Prostate gland (tissue), 2 donors: ENCODE results near the gene TUBD1. TPM values are rescaled to one million over a fixed set of nuclear protein-coding genes. Genes with fewer than 3 reads are reported as not detected.
"Not testable (repeated sequence)": the region's sequence is repeated elsewhere in the genome, so short reads cannot be mapped to it uniquely, and the experiment has no call there.

ENCODE experiments used
- DNase-seq: peaks from one replicate; pipeline ENCODE4 v3.0.0-alpha.2; 2019; ENCODE audit warnings: low spot score
- H3K27ac ChIP-seq, 2 donors: fragments of 200-600 bp; sonication (generic); 2 replicates each; pipeline ENCODE4 v1.5.1; 2017 to 2019
- H3K27me3 ChIP-seq: fragments of 200-600 bp; sonication (generic); replicated peaks from 2 replicates; pipeline ENCODE4 v1.5.1; 2019; ENCODE audit not compliant: insufficient read depth
- H3K36me3 ChIP-seq, 2 donors: fragments of 200-600 bp; sonication (generic); 1 replicate in 1 of 2; 2 replicates in 1 of 2; pipeline versions ENCODE4 v1.5.1 to v1.8.1; 2017 to 2019
- H3K4me1 ChIP-seq: fragments of 200-600 bp; sonication (generic); replicated peaks from 2 replicates; pipeline ENCODE4 v1.5.1; 2019
- H3K4me3 ChIP-seq, 2 donors: fragments of 200-600 bp; sonication (generic); 2 replicates each; pipeline ENCODE4 v1.5.1; 2017 to 2019
- H3K9me3 ChIP-seq: fragments of 200-600 bp; sonication (generic); 2 replicates; pipeline ENCODE4 v1.5.1; 2017
- CTCF ChIP-seq, 4 experiments: fragments of 200-600 bp in 2 of 4; fragments of 450-650 bp in 2 of 4; sonication (generic) in 2 of 4; IDR thresholded peaks; 1 replicate in 3 of 4; 2 replicates in 1 of 4; pipeline ENCODE4 v1.5.1; 2016 to 2019; ENCODE audit warnings: antibody characterized with exemption in 4 of 4, mild to moderate bottlenecking in 2 of 4, moderate library complexity in 2 of 4
- POLR2A ChIP-seq: fragments of 450-650 bp; IDR thresholded peaks from one replicate; pipeline ENCODE4 v1.6.1; 2016; ENCODE audit warnings: antibody characterized with exemption, mild to moderate bottlenecking
- POLR2AphosphoS5 ChIP-seq: sonication (generic); formaldehyde crosslinking; IDR thresholded peaks from one replicate; pipeline ENCODE4 v1.6.1; 2017; ENCODE audit warnings: antibody characterized with exemption
- WGBS: methylation state at CpG from one replicate; pipeline ENCODE4 v1.1.5; 2018; 5-methylcytosine and 5-hydroxymethylcytosine counted together
- intact Hi-C: fragments of 100-400 bp; cut with DNase I; formaldehyde crosslinking; loops from one replicate; pipeline ENCODE4 v1.14.2; 2022
- total RNA-seq, 2 donors: library from RNA; depleted of rRNA; stranded (reverse); fragments of >200 nt; gene quantifications; one replicate each; pipeline ENCODE4 v1.1.0, GENCODE V29; 2016

Gene TUBD1
- total RNA-seq, 2 donors from 2014 or later: 13.3 to 22.5 TPM

GRCh38 chr17:59858932-59859331, 33.8 kb downstream of the TUBD1 start:
- TF ChIP-seq POLR2AphosphoS5 (no peak), CTCF (IDR thresholded peaks at IDR 0.05) (no peak), POLR2A (no peak)
- no peak overlapping the region for H3K4me3 ChIP-seq
- H3K27me3 ChIP-seq: no peaks in the 10 kb centered on the region
- no peak overlapping the region for H3K27ac ChIP-seq
- intact Hi-C loops: no loop called here
- DNase-seq: no peak
- H3K4me1 ChIP-seq: no peaks in the 10 kb centered on the region
- 66% methylated on average over 3 of the region's 3 CpGs for WGBS
- H3K36me3 ChIP-seq: peaks cover 0 to 10% of the 10 kb centered on the region in 2 donors
- H3K9me3 ChIP-seq: no peaks in the 10 kb centered on the region

GRCh38 chr17:59858167-59858816, 34.5 kb downstream of the TUBD1 start:
- intact Hi-C loops: no loop called here
- H3K9me3 ChIP-seq: no peaks in the 10 kb centered on the region
- peaks cover 0 to 10% of the 10 kb centered on the region in 2 donors for H3K36me3 ChIP-seq
- no peak overlapping the region for H3K4me3 ChIP-seq
- WGBS: 83% methylated on average over 5 of the region's 5 CpGs
- H3K27me3 ChIP-seq: no peaks in the 10 kb centered on the region
- no peak overlapping the region for H3K27ac ChIP-seq
- no peak for TF ChIP-seq POLR2AphosphoS5
- TF ChIP-seq POLR2A: no peak
- TF ChIP-seq CTCF (IDR thresholded peaks at IDR 0.05): no peak
- no peak for DNase-seq
- no peaks in the 10 kb centered on the region for H3K4me1 ChIP-seq

- Histone ChIP-seq H3K36me3 (peaks cover 0 to 10% of the 10 kb centered on the region in 2 donors), H3K9me3 (no peaks in the 10 kb centered on the region), H3K27me3 (no peaks in the 10 kb centered on the region), H3K4me3 (no peak overlapping the region), H3K27ac (no peak overlapping the region), H3K4me1 (peaks cover 7% of the 10 kb centered on the region)
- DNase-seq: no peak
- WGBS: 49% methylated on average over 3 of the region's 3 CpGs
- TF ChIP-seq POLR2A (no peak), CTCF (IDR thresholded peaks at IDR 0.05) (no peak), POLR2AphosphoS5 (no peak)
- intact Hi-C loops: no loop called here
These were observed 35.6 kb downstream of the TUBD1 start for GRCh38 chr17:59856859-59857794.

GRCh38 chr17:59853919-59854729, 38.6 kb downstream of the TUBD1 start:
- H3K36me3 ChIP-seq, H3K9me3 ChIP-seq, H3K27me3 ChIP-seq, H3K4me3 ChIP-seq, intact Hi-C loops, DNase-seq: not testable (repeated sequence)
- Histone ChIP-seq H3K27ac (peak overlapping the region; percentile 73 to 86), H3K4me1 (peaks cover 18% of the 10 kb centered on the region)
- 95% methylated on average over 10 of the region's 10 CpGs for WGBS
